Measurements from ENCODE around the gene SLC30A1. TPM values are rescaled to one million over a fixed set of nuclear protein-coding genes. Genes with fewer than 3 reads are reported as not detected.

The SLC30A1 gene
- 8.4 and 12.4 TPM in 2 replicates for total RNA-seq

DNA sequence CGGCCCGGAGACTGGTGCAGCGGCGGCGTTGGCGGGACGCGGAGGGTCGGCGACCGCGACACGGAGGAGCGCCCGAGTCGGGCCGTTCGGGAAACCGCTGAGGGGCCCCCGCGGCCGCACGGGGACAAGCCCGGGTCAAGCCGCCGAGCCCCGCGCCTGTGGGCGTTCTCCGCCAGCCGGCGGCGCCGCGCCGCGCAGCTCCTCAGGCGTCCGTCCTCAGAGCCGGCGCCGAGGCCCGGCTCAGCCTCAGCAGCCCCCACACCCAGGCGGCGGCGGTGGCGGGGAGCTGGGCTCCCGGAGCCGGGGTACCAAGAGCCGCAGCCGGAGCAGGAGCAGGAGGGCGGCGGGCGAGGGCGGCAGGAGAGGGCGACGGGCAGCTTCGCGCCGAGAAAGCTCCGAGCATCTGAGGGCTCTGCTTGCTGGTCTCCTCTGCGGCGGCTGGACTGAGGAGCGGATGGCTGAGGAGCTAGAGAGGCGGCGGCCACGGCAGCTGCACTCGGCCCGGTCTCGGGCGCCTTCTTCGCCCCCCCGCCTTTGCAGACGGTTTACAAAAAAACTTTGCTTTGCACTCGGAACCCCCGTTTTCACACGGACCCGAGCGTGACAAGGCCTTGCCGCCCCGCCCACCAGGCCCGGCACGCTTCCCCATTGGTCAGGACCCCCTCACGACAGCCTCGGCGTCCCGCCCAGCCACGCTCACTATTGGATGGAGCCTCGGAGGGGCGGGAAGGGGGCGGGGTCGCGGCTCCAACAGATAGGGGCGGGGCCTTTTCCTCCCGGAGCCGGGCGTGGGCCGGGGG lies at the start of gene SLC30A1:
Gene SLC30A1 (minus strand): TSS at position 522 of the 800 bp plus-strand sequence. CDS start 549 bp downstream, outside the sequence.

Other genes starting within 250 kb of the SLC30A1 start
- not detected in 2 replicates for gene RD3, start 87.0 kb downstream of the SLC30A1 start, total RNA-seq
- 9.4 and 23.5 TPM in 2 replicates for gene NEK2, start 96.5 kb upstream of the SLC30A1 start, total RNA-seq